IMR-90 (cell line): ENCODE results near the gene MRS2. TPM values are rescaled to one million over a fixed set of nuclear protein-coding genes. Genes with fewer than 3 reads are reported as not detected.

Experiments used
- ATAC-seq: fragments of 200-7000 bp; cut with Tn5 transposase; 2 replicates; pipeline ENCODE4 v1.9.1; 2020; ENCODE audit warnings: low read depth, mild to moderate bottlenecking, moderate library complexity
- BruUV-seq: library from RNA; stranded (reverse); fragments of 400-500 nt; replicated peaks from 2 replicates; lab custom pipeline; 2021; lab: Mats Ljungman, UMichigan
- CTCF ChIA-PET: fragments of 300-600 bp; formaldehyde crosslinking; extraction: SDS; loops from one replicate; lab custom pipeline; 2021; ENCODE audit warnings: antibody characterized with exemption; lab: Yijun Ruan, JAX
- POLR2A ChIA-PET: fragments of 300-600 bp; sonication (Branson Sonifier 250); formaldehyde crosslinking; loops from one replicate; lab custom pipeline; 2022; ENCODE audit warnings: antibody characterized with exemption; ENCODE audit not compliant: unreplicated experiment; lab: Charles Lee
- DNase-seq: peaks from one replicate; pipeline ENCODE4 v3.0.0; 2013
- H2AFZ ChIP-seq: replicated peaks from 2 replicates; pipeline ENCODE3; 2013; ENCODE audit warnings: low read length, mild to moderate bottlenecking; ENCODE audit not compliant: poor library complexity
- H2AK5ac ChIP-seq: 2 replicates; pipeline ENCODE4 v1.6.1; 2013; ENCODE audit warnings: low read depth, low read length, inconsistent platforms
- H2AK9ac ChIP-seq: replicated peaks from 2 replicates; pipeline ENCODE3; 2013; ENCODE audit warnings: mild to moderate bottlenecking, low read depth, low read length, moderate library complexity; ENCODE audit not compliant: poor library complexity
- H2BK120ac ChIP-seq: 2 replicates; pipeline ENCODE4 v1.6.1; 2013; ENCODE audit warnings: low read depth, low read length, inconsistent platforms
- H2BK15ac ChIP-seq: 3 replicates; pipeline ENCODE4 v1.6.1; 2013; ENCODE audit warnings: low read depth, low read length, inconsistent platforms
- H2BK20ac ChIP-seq: 2 replicates; pipeline ENCODE4 v1.6.1; 2013; ENCODE audit warnings: low read depth, mild to moderate bottlenecking, inconsistent platforms, low read length, moderate library complexity
- H2BK5ac ChIP-seq: 2 replicates; pipeline ENCODE4 v1.6.1; 2013; ENCODE audit warnings: mild to moderate bottlenecking, low read depth, low read length, inconsistent platforms; ENCODE audit not compliant: poor library complexity, severe bottlenecking
- H3K14ac ChIP-seq: replicated peaks from 2 replicates; pipeline ENCODE4 v1.6.1; 2013; ENCODE audit warnings: low read depth, low read length, inconsistent platforms
- H3K18ac ChIP-seq: 2 replicates; pipeline ENCODE4 v1.6.1; 2013; ENCODE audit warnings: low read depth, low read length, control low read depth
- H3K23ac ChIP-seq: 2 replicates; pipeline ENCODE4 v1.6.1; 2013; ENCODE audit warnings: low read depth, low read length, inconsistent platforms
- H3K27ac ChIP-seq: 2 replicates; pipeline ENCODE4 v1.5.1; 2013; ENCODE audit warnings: mild to moderate bottlenecking, control low read depth, low read length; ENCODE audit not compliant: insufficient read depth
- H3K27me3 ChIP-seq: 2 replicates; pipeline ENCODE4 v1.6.1; 2013; ENCODE audit warnings: low read length; ENCODE audit not compliant: control insufficient read depth, insufficient read depth
- H3K36me3 ChIP-seq: 2 replicates; pipeline ENCODE4 v1.6.1; 2013; ENCODE audit warnings: low read length, mixed read lengths; ENCODE audit not compliant: control insufficient read depth, insufficient read depth
- H3K4ac ChIP-seq: 2 replicates; pipeline ENCODE4 v1.6.1; 2013; ENCODE audit warnings: low read depth, low read length, inconsistent platforms
- H3K4me1 ChIP-seq: 2 replicates; pipeline ENCODE4 v1.6.1; 2013; ENCODE audit warnings: low read length, mixed read lengths; ENCODE audit not compliant: control insufficient read depth, insufficient read depth
- H3K4me2 ChIP-seq: 2 replicates; pipeline ENCODE4 v1.6.1; 2013; ENCODE audit warnings: low read depth, mild to moderate bottlenecking, control low read depth, low read length, moderate library complexity
- H3K4me3 ChIP-seq: 2 replicates; pipeline ENCODE4 v1.5.1; 2013; ENCODE audit warnings: low read depth, mild to moderate bottlenecking, control low read depth, low read length, moderate library complexity; ENCODE audit not compliant: insufficient read depth
- H3K56ac ChIP-seq: 2 replicates; pipeline ENCODE4 v1.6.1; 2013; ENCODE audit warnings: low read length, inconsistent platforms; ENCODE audit not compliant: insufficient read depth; ENCODE audit errors: extremely low read depth
- H3K79me1 ChIP-seq, 2 experiments: 2 replicates each; pipeline ENCODE4 v1.6.1; 2013; ENCODE audit warnings: low read length in 2 of 2, inconsistent platforms in 1 of 2, low read depth in 1 of 2
- H3K9ac ChIP-seq: 2 replicates; pipeline ENCODE4 v1.6.1; 2013; ENCODE audit warnings: low read depth, low read length, control low read depth
- H3K9me1 ChIP-seq: 2 replicates; pipeline ENCODE4 v1.6.1; 2013; ENCODE audit warnings: low read length, inconsistent platforms; ENCODE audit not compliant: insufficient read depth
- H3K9me3 ChIP-seq: 2 replicates; pipeline ENCODE4 v1.6.1; 2013; ENCODE audit warnings: low read length; ENCODE audit not compliant: control insufficient read depth, insufficient read depth
- H4K20me1 ChIP-seq: 2 replicates; pipeline ENCODE4 v1.6.1; 2013; ENCODE audit warnings: low read length, inconsistent platforms; ENCODE audit not compliant: insufficient read depth
- H4K5ac ChIP-seq: 2 replicates; pipeline ENCODE4 v1.6.1; 2013; ENCODE audit warnings: mild to moderate bottlenecking, low read depth, low read length, control low read depth
- H4K8ac ChIP-seq, 2 experiments: 2 replicates each; pipeline ENCODE4 v1.6.1; 2013; ENCODE audit warnings: low read depth in 2 of 2, low read length in 2 of 2, control low read depth in 1 of 2, inconsistent platforms in 1 of 2
- H4K91ac ChIP-seq: 2 replicates; pipeline ENCODE4 v1.6.1; 2013; ENCODE audit warnings: low read depth, low read length, inconsistent platforms; ENCODE audit not compliant: insufficient read depth
- BHLHE40 ChIP-seq: fragments of 150-350 bp; IDR thresholded peaks from 2 replicates; pipeline ENCODE4 v1.6.1; 2016; ENCODE audit warnings: mild to moderate bottlenecking, low read depth, low read length
- CEBPB ChIP-seq: IDR thresholded peaks from 2 replicates; pipeline ENCODE4 v1.6.1; 2012; ENCODE audit warnings: low read depth, low read length, improper control_type of control experiment
- CHD1 ChIP-seq: IDR thresholded peaks from 2 replicates; pipeline ENCODE4 v1.6.1; 2012; ENCODE audit warnings: low read depth, low read length, improper control_type of control experiment
- FOS ChIP-seq: fragments of 150-350 bp; IDR thresholded peaks from 2 replicates; pipeline ENCODE4 v1.6.1; 2016; ENCODE audit warnings: low read depth, low read length
- MAFK ChIP-seq: IDR thresholded peaks from 2 replicates; pipeline ENCODE4 v1.6.1; 2012; ENCODE audit warnings: low read depth, low read length, improper control_type of control experiment
- MAZ ChIP-seq: IDR thresholded peaks from 2 replicates; pipeline ENCODE4 v1.6.1; 2012; ENCODE audit warnings: low read depth, mild to moderate bottlenecking, low read length, improper control_type of control experiment, moderate library complexity, borderline replicate concordance
- MXI1 ChIP-seq: IDR thresholded peaks from 2 replicates; pipeline ENCODE4 v1.6.1; 2012; ENCODE audit warnings: low read depth, mild to moderate bottlenecking, low read length, moderate library complexity, borderline replicate concordance
- NFE2L2 ChIP-seq: fragments of 150-350 bp; IDR thresholded peaks from 2 replicates; pipeline ENCODE4 v1.6.1; 2016; ENCODE audit warnings: low read depth, mild to moderate bottlenecking, low read length
- POLR2A ChIP-seq: IDR thresholded peaks from 2 replicates; pipeline ENCODE4 v1.6.1; 2012; ENCODE audit warnings: mild to moderate bottlenecking, low read depth, low read length
- RCOR1 ChIP-seq: IDR thresholded peaks from 2 replicates; pipeline ENCODE4 v1.6.1; 2012; ENCODE audit warnings: mild to moderate bottlenecking, low read length, improper control_type of control experiment; ENCODE audit not compliant: insufficient replicate concordance
- RFX5 ChIP-seq: IDR thresholded peaks from 2 replicates; pipeline ENCODE4 v1.8.0; 2012; ENCODE audit warnings: low read depth, mild to moderate bottlenecking, low read length, moderate library complexity
- SMC3 ChIP-seq: fragments of 150-350 bp; IDR thresholded peaks from 2 replicates; pipeline ENCODE4 v1.6.1; 2016; ENCODE audit warnings: low read depth, mild to moderate bottlenecking, antibody characterized with exemption, low read length, moderate library complexity
- WGBS, 2 experiments: methylation state at CpG; one replicate each; pipeline versions ENCODE4 v1.1.5 to v1.1.7; 2013; ENCODE audit warnings: missing lambda C conversion rate in 2 of 2; ENCODE audit not compliant: insufficient read length in 1 of 2; ENCODE audit errors: extremely low coverage in 2 of 2; 5-methylcytosine and 5-hydroxymethylcytosine counted together
- dilution Hi-C: fragments of 300-500 bp; cut with HindIII; formaldehyde crosslinking; loops from one replicate; pipeline ENCODE4 v1.14.3; 2018; ENCODE audit warnings: low sequenced_read_pairs; ENCODE audit not compliant: unreplicated experiment
- in situ Hi-C: fragments of 300-500 bp; cut with MboI; formaldehyde crosslinking; loops from 3 replicates; pipeline ENCODE4 v1.14.3; 2019; ENCODE audit warnings: low sequenced_read_pairs, inconsistent platforms, mixed read lengths
- intact Hi-C: fragments of 100-400 bp; cut with micrococcal nuclease; formaldehyde crosslinking; loops from 2 replicates; pipeline ENCODE4 v1.10.0; 2022
- polyA plus RNA-seq, 3 experiments: library from polyadenylated mRNA; depleted of rRNA; stranded (reverse); fragments of >200 nt; gene quantifications; 2 replicates each; pipeline ENCODE4 v1.2.3, GENCODE V29; 2012; ENCODE audit warnings: low replicate concordance in 1 of 3
- total RNA-seq: library from RNA; depleted of rRNA; stranded (reverse); fragments of >200 nt; gene quantifications from 2 replicates; pipeline ENCODE4 v1.2.3, GENCODE V29; 2012
- TF ChIP-seq, protein P1 (sequence below): fragments of 150-350 bp; IDR thresholded peaks from 2 replicates; pipeline ENCODE4 v1.6.1; 2017; ENCODE audit warnings: mild to moderate bottlenecking, antibody characterized with exemption, low read length, low read depth
- TF ChIP-seq, protein P2 (sequence below): fragments of 150-350 bp; IDR thresholded peaks from 2 replicates; pipeline ENCODE4 v1.6.1; 2016; ENCODE audit warnings: low read depth, mild to moderate bottlenecking, low read length, moderate library complexity, borderline replicate concordance
- TF ChIP-seq, protein P3 (sequence below): conservative IDR thresholded peaks from 2 replicates; pipeline ENCODE4 v1.5.1; 2012; ENCODE audit warnings: mild to moderate bottlenecking, low read depth, low read length, improper control_type of control experiment

The MRS2 gene
- total and polyA plus RNA-seq, 2 of the 4 experiments (the other 2 are of a cell fraction): 8.8 to 11.1 TPM

DNA sequence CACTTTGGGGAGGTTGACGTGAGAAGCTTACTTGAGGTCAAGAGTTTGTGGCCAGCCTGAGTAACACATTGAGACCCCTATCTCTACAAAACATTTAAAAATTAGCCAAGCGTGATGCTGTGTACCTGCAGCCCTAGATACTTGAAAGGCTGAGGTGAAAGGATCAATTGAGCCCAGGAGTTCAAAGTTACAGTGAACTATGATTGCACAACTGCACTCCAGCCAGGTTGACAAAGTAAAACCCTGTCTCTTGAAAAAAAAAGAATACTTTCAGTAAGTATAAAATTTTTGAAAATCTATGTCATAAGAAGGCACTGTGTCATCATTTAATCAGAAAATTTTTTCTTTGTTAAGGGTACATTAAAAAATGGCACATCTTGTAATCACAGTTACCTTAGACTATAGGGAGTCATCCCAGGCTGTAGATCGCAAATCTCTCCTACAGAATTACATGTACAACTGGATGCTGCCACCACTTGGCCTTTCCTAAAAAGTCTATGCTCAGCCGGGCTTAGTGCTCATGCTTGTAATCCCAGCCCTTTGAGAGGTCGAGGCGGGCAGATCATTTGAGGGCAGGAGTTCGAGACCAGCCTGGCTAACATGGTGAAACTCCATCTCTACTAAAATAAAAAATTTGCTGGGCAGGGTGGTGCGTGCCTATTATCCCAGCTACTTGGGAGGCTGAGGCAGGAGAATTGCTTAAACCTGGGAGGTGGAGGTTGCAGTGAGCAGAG is 17.0 kb upstream of the MRS2 start:
- POLR2A ChIA-PET: interaction anchor here (0.5 kb wide), 1 partner anchor 72 kb away, joined by 3 read pairs; no protein-coding TSS in a partner anchor
- in situ Hi-C loops: no loop called here

More for the DNA sequence above, 17.0 kb upstream of the MRS2 start:
- Histone ChIP-seq H2AK9ac (no peak overlapping the region), H3K36me3 (no peaks in the 10 kb centered on the region), H4K20me1 (no peaks in the 10 kb centered on the region), H2AK5ac (no peak overlapping the region), H4K8ac (no peak overlapping the region), H3K9me3 (no peaks in the 10 kb centered on the region), H3K4me2 (no peak overlapping the region), H2AFZ (no peak overlapping the region), H3K14ac (no peak overlapping the region), H3K9me1 (no peaks in the 10 kb centered on the region), H3K27me3 (no peaks in the 10 kb centered on the region), H4K5ac (no peak overlapping the region), H2BK5ac (no peak overlapping the region), H3K4me3 (no peak overlapping the region), H2BK120ac (no peak overlapping the region), H3K27ac (no peak overlapping the region), H3K79me1 (no peaks in the 10 kb centered on the region), H3K23ac (no peak overlapping the region), H4K91ac (no peak overlapping the region), H3K4ac (no peak overlapping the region), H3K9ac (no peak overlapping the region), H2BK20ac (no peak overlapping the region), H3K18ac (no peak overlapping the region), H3K4me1 (no peaks in the 10 kb centered on the region), H3K56ac (no peak overlapping the region), H2BK15ac (no peak overlapping the region)
- intact Hi-C loops: loop anchor here (1.0 kb wide), 1 partner anchor 25 kb away; no protein-coding TSS in a partner anchor
- no peak for ATAC-seq
- dilution Hi-C loops: no loop called here
- no peak for DNase-seq
- TF ChIP-seq POLR2A (no peak), BHLHE40 (no peak), FOS (no peak), MXI1 (no peak), MAZ (no peak), MAFK (no peak), RFX5 (no peak), RCOR1 (no peak), CEBPB (no peak), NFE2L2 (no peak), CHD1 (no peak), SMC3 (no peak)
- TF ChIP-seq, protein P1, sequence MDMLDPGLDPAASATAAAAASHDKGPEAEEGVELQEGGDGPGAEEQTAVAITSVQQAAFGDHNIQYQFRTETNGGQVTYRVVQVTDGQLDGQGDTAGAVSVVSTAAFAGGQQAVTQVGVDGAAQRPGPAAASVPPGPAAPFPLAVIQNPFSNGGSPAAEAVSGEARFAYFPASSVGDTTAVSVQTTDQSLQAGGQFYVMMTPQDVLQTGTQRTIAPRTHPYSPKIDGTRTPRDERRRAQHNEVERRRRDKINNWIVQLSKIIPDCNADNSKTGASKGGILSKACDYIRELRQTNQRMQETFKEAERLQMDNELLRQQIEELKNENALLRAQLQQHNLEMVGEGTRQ: no peak
- TF ChIP-seq, protein P2, sequence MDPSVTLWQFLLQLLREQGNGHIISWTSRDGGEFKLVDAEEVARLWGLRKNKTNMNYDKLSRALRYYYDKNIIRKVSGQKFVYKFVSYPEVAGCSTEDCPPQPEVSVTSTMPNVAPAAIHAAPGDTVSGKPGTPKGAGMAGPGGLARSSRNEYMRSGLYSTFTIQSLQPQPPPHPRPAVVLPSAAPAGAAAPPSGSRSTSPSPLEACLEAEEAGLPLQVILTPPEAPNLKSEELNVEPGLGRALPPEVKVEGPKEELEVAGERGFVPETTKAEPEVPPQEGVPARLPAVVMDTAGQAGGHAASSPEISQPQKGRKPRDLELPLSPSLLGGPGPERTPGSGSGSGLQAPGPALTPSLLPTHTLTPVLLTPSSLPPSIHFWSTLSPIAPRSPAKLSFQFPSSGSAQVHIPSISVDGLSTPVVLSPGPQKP: no peak
- TF ChIP-seq, protein P3, sequence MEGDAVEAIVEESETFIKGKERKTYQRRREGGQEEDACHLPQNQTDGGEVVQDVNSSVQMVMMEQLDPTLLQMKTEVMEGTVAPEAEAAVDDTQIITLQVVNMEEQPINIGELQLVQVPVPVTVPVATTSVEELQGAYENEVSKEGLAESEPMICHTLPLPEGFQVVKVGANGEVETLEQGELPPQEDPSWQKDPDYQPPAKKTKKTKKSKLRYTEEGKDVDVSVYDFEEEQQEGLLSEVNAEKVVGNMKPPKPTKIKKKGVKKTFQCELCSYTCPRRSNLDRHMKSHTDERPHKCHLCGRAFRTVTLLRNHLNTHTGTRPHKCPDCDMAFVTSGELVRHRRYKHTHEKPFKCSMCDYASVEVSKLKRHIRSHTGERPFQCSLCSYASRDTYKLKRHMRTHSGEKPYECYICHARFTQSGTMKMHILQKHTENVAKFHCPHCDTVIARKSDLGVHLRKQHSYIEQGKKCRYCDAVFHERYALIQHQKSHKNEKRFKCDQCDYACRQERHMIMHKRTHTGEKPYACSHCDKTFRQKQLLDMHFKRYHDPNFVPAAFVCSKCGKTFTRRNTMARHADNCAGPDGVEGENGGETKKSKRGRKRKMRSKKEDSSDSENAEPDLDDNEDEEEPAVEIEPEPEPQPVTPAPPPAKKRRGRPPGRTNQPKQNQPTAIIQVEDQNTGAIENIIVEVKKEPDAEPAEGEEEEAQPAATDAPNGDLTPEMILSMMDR: no peak
- CTCF ChIA-PET: no interaction called here
- WGBS, 2 experiments: no CpG with 5 or more reads among the region's 8 CpGs
- BruUV-seq: no TSS peak
